ENCODE data around the gene KIF26B.

KIF26B gene

GRCh38 chr1:245361065-245361464 is 206.3 kb downstream of the KIF26B start:
- Histone ChIP-seq H3K36me3 (ENCODE audit: control insufficient read depth, insufficient read depth, low read length) (no peaks in the 10 kb centered on the region), H3K9ac (ENCODE audit: low read length) (no peak overlapping the region), H3K27me3 (ENCODE audit: control insufficient read depth, insufficient read depth, low read length) (no peaks in the 10 kb centered on the region), H3K27ac (ENCODE audit: low read depth, low read length) (no peak overlapping the region), H3K4me3 (ENCODE audit: low read depth, low read length) (no peak overlapping the region), H3K9me3 (ENCODE audit: control insufficient read depth, insufficient read depth, low read depth, low read length) (no peaks in the 10 kb centered on the region), H3K4me1 (ENCODE audit: control insufficient read depth, insufficient read depth, low read length) (no peaks in the 10 kb centered on the region)

- Histone ChIP-seq H3K9me3 (ENCODE audit: control insufficient read depth, insufficient read depth, low read depth, low read length) (no peaks in the 10 kb centered on the region), H3K36me3 (ENCODE audit: control insufficient read depth, insufficient read depth, low read length) (no peaks in the 10 kb centered on the region), H3K4me3 (ENCODE audit: low read depth, low read length) (no peak overlapping the region), H3K27ac (ENCODE audit: low read depth, low read length) (no peak overlapping the region), H3K4me1 (ENCODE audit: control insufficient read depth, insufficient read depth, low read length) (no peaks in the 10 kb centered on the region), H3K27me3 (ENCODE audit: control insufficient read depth, insufficient read depth, low read length) (no peaks in the 10 kb centered on the region), H3K9ac (ENCODE audit: low read length) (no peak overlapping the region)
These were observed 207.2 kb downstream of the KIF26B start for GRCh38 chr1:245361951-245362350.

- Histone ChIP-seq H3K9ac (ENCODE audit: low read length) (no peak overlapping the region), H3K27ac (ENCODE audit: low read depth, low read length) (no peak overlapping the region), H3K4me3 (ENCODE audit: low read depth, low read length) (no peak overlapping the region), H3K27me3 (ENCODE audit: control insufficient read depth, insufficient read depth, low read length) (no peaks in the 10 kb centered on the region), H3K4me1 (ENCODE audit: control insufficient read depth, insufficient read depth, low read length) (no peaks in the 10 kb centered on the region), H3K36me3 (ENCODE audit: control insufficient read depth, insufficient read depth, low read length) (no peaks in the 10 kb centered on the region), H3K9me3 (ENCODE audit: control insufficient read depth, insufficient read depth, low read depth, low read length) (no peaks in the 10 kb centered on the region)
These were observed 208.8 kb downstream of the KIF26B start for GRCh38 chr1:245363461-245364200.

DNA sequence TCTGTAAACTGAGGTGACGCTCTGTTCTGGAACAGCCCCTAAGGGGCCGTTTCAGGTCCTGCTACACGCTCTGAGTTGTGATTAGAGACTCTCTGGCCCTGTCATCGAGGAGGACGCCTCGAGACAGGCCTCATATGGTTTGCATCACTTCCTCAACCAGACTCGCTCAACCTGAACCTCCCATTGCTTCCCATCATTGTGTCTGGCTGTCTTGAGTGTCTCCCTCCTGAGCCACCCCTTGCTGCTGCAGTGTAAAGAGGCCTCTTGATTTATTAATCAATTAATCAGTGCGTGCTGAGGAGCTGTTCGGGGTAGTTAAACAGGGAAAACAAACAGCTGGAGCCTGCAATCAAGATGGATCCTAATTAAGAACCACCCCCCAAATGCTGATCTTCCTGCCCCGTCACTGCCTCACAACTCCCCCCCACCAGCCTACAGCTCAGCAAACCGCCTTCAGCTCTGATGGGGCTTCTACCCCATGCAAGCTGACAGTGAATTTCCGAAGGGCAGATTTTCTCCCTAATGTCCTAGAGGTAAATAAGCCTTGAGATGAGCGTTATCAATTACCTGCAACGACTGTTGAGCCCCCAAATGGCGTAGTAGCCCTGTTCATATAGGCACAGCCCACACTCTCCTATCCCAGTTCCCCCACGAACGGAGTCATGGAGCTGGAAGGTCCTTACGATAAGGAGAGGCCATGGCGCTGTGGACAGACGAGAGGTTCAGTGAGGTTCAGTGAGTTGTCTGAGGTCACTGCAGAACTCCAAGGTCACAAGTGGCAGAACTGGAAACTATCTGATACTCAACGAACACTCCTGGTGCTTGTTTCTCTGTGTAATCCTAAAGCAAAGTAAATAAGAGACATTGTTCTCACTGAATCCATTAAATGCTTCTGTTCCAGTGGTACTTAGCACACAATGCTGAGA is 210.6 kb downstream of the KIF26B start:
- Histone ChIP-seq H3K9ac (ENCODE audit: low read length) (no peak overlapping the region), H3K4me3 (ENCODE audit: low read depth, low read length) (no peak overlapping the region), H3K27ac (ENCODE audit: low read depth, low read length) (no peak overlapping the region), H3K27me3 (ENCODE audit: control insufficient read depth, insufficient read depth, low read length) (no peaks in the 10 kb centered on the region), H3K4me1 (ENCODE audit: control insufficient read depth, insufficient read depth, low read length) (no peaks in the 10 kb centered on the region), H3K9me3 (ENCODE audit: control insufficient read depth, insufficient read depth, low read depth, low read length) (no peaks in the 10 kb centered on the region), H3K36me3 (ENCODE audit: control insufficient read depth, insufficient read depth, low read length) (no peaks in the 10 kb centered on the region)

DNA sequence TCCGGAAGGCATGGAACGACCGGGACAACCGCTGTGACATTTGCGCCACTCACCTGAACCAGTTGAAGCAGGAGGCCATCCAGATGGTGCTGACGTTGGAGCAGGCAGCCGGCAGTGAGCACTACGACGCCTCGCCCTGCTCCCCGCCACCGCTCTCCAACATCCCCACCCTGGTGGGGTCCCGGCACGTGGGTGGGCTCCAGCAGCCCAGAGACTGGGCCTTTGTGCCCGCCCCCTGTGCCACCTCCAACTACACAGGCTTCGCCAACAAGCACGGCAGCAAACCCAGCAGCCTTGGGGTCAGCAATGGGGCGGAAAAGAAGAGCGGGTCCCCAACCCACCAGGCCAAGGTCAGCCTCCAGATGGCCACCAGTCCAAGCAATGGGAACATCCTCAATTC is 212.1 kb downstream of the KIF26B start:
- Histone ChIP-seq H3K27me3 (ENCODE audit: control insufficient read depth, insufficient read depth, low read length) (no peaks in the 10 kb centered on the region), H3K27ac (ENCODE audit: low read depth, low read length) (no peak overlapping the region), H3K4me3 (ENCODE audit: low read depth, low read length) (no peak overlapping the region), H3K4me1 (ENCODE audit: control insufficient read depth, insufficient read depth, low read length) (no peaks in the 10 kb centered on the region), H3K36me3 (ENCODE audit: control insufficient read depth, insufficient read depth, low read length) (no peaks in the 10 kb centered on the region), H3K9ac (ENCODE audit: low read length) (no peak overlapping the region), H3K9me3 (ENCODE audit: control insufficient read depth, insufficient read depth, low read depth, low read length) (0 out of 2 replicates have a peak, but pooled peaks cover under 1% of the 10 kb centered on the region)

- H3K4me1 ChIP-seq (ENCODE audit: control insufficient read depth, insufficient read depth, low read length) = no peaks in the 10 kb centered on the region
- H3K27ac ChIP-seq (ENCODE audit: low read depth, low read length) = no peak overlapping the region
- H3K9me3 ChIP-seq (ENCODE audit: control insufficient read depth, insufficient read depth, low read depth, low read length) = peaks cover 9% of the 10 kb centered on the region; the same call in 1 of the 2 replicates
- H3K36me3 ChIP-seq (ENCODE audit: control insufficient read depth, insufficient read depth, low read length) = no peaks in the 10 kb centered on the region
- no peak overlapping the region for H3K4me3 ChIP-seq (ENCODE audit: low read depth, low read length)
- no peaks in the 10 kb centered on the region for H3K27me3 ChIP-seq (ENCODE audit: control insufficient read depth, insufficient read depth, low read length)
- H3K9ac ChIP-seq (ENCODE audit: low read length) = no peak overlapping the region
These were observed 215.5 kb downstream of the KIF26B start for GRCh38 chr1:245370175-245370825.

DNA sequence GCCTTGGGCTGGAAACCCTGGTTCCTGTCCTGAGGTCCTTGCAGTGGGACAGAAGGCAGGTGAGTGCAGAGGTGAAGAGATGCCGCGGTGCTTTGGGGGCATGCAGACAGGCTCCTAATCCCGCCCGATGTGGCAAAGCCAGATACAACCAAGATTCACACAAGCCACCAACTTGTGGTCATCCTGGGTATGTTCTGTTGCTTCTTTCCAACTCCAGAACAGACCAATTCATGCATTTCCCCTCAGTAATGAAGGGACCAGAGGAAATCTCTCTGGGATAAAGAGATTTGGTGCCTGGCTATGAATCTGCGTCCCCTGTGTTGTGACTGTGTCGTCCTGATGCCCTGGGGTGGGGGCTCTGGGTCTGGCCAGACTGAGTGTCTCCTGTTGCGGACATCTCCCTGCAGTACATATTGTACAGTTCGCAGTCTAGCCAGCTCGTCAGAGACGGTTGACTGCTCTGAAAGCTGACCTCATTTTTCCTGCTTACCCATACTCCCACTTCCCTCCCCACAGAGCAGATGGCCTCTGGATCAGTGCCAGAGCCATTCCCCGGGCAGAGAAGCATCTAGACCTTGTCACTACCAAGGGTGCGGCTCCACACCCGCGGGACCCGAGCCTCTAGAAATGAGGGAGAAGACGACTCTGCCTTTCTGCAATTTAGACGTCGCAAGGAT is 216.3 kb downstream of the KIF26B start:
- H3K4me3 ChIP-seq (ENCODE audit: low read depth, low read length) = no peak overlapping the region
- no peaks in the 10 kb centered on the region for H3K27me3 ChIP-seq (ENCODE audit: control insufficient read depth, insufficient read depth, low read length)
- H3K4me1 ChIP-seq (ENCODE audit: control insufficient read depth, insufficient read depth, low read length) = no peaks in the 10 kb centered on the region
- no peaks in the 10 kb centered on the region for H3K36me3 ChIP-seq (ENCODE audit: control insufficient read depth, insufficient read depth, low read length)
- peaks cover 9% of the 10 kb centered on the region; the same call in 1 of the 2 replicates for H3K9me3 ChIP-seq (ENCODE audit: control insufficient read depth, insufficient read depth, low read depth, low read length)
- no peak overlapping the region for H3K27ac ChIP-seq (ENCODE audit: low read depth, low read length)
- no peak overlapping the region for H3K9ac ChIP-seq (ENCODE audit: low read length)

DNA sequence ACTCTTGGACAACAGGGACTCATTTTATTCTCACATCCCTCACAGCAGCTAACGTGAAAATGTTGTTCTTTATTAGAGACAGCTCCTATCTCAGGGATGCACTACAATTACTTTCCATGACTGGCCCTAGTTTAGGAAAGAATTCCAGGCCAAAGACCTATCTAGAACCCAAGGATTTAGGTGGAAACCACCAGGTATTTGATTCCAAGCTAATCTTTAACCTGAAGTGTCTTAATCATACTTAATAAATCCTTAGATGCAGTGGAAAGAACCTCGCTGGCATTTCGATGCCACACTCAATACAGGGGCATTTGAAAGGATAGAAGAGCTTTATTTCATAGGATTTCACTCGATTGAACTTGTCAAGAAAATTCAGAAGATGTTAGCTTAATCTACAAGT is 218.3 kb downstream of the KIF26B start:
- Histone ChIP-seq H3K36me3 (ENCODE audit: control insufficient read depth, insufficient read depth, low read length) (no peaks in the 10 kb centered on the region), H3K9ac (ENCODE audit: low read length) (no peak overlapping the region), H3K9me3 (ENCODE audit: control insufficient read depth, insufficient read depth, low read depth, low read length) (peaks cover 9% of the 10 kb centered on the region; the same call in 1 of the 2 replicates), H3K27ac (ENCODE audit: low read depth, low read length) (no peak overlapping the region), H3K27me3 (ENCODE audit: control insufficient read depth, insufficient read depth, low read length) (no peaks in the 10 kb centered on the region), H3K4me1 (ENCODE audit: control insufficient read depth, insufficient read depth, low read length) (peaks cover 7% of the 10 kb centered on the region; the same call in 1 of the 2 replicates), H3K4me3 (ENCODE audit: low read depth, low read length) (no peak overlapping the region)

DNA sequence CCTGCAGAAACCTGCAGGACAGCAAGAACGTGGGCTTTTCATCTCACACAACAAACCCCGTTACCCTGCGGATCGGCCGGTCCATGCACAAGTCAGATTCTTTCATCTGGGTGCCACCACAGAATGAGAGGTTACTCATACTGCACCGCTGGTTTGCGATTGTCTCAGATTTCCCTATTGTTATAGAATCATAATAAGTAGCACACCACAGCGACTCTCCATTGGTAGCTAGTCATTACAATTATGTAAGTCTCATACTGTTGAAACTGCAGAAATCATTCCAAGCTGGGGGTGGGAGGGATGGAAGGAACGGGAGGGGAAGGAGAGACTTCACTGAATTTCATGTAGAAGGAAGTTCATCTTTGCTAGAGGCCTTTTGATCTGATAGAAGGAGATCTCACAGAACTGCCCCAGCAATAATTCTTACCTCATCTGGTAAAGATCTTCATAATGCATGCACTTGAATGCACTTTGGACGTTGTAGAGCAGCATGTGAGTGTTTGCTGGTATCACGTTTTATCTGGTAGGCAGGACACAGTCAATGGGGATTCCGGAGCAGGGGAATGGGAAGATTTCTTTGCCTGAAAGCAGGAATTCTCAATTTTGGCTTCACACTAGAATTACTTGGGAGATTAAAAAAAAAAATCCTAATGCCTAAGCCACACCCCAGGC is 221.1 kb downstream of the KIF26B start:
- H3K27me3 ChIP-seq (ENCODE audit: control insufficient read depth, insufficient read depth, low read length) = no peaks in the 10 kb centered on the region
- peaks cover 22% of the 10 kb centered on the region for H3K4me1 ChIP-seq (ENCODE audit: control insufficient read depth, insufficient read depth, low read length)
- no peak overlapping the region for H3K9ac ChIP-seq (ENCODE audit: low read length)
- H3K9me3 ChIP-seq (ENCODE audit: control insufficient read depth, insufficient read depth, low read depth, low read length) = peaks cover 9% of the 10 kb centered on the region; the same call in 1 of the 2 replicates
- H3K27ac ChIP-seq (ENCODE audit: low read depth, low read length) = no peak overlapping the region
- H3K36me3 ChIP-seq (ENCODE audit: control insufficient read depth, insufficient read depth, low read length) = no peaks in the 10 kb centered on the region
- no peak overlapping the region for H3K4me3 ChIP-seq (ENCODE audit: low read depth, low read length)

DNA sequence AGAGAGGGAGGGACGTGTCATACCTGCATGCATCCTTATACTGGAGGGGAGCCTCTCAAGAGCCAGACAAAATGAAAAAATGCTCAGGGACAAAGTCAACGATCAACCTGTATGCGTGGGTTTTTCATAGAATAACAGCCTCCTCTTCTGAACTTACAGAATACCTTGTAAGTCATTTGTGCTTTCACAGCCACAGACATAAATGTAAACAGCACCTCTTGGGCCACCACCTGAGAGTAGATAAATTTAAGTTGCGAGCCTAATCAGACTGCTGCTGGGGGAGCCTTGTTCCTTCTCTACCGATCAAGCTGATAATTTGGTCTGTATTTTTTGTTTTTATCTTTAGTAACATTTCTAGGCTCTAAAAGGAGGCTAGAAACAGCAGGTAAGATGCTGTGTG is 223.1 kb downstream of the KIF26B start:
- Histone ChIP-seq H3K9ac (ENCODE audit: low read length) (no peak overlapping the region), H3K27ac (ENCODE audit: low read depth, low read length) (no peak overlapping the region), H3K9me3 (ENCODE audit: control insufficient read depth, insufficient read depth, low read depth, low read length) (no peaks in the 10 kb centered on the region), H3K4me3 (ENCODE audit: low read depth, low read length) (no peak overlapping the region), H3K4me1 (ENCODE audit: control insufficient read depth, insufficient read depth, low read length) (peaks cover 22% of the 10 kb centered on the region), H3K36me3 (ENCODE audit: control insufficient read depth, insufficient read depth, low read length) (no peaks in the 10 kb centered on the region), H3K27me3 (ENCODE audit: control insufficient read depth, insufficient read depth, low read length) (no peaks in the 10 kb centered on the region)

All from HUES6 (cell line).